Measurements from ENCODE around the gene CLIP4.

The CLIP4 gene

DNA sequence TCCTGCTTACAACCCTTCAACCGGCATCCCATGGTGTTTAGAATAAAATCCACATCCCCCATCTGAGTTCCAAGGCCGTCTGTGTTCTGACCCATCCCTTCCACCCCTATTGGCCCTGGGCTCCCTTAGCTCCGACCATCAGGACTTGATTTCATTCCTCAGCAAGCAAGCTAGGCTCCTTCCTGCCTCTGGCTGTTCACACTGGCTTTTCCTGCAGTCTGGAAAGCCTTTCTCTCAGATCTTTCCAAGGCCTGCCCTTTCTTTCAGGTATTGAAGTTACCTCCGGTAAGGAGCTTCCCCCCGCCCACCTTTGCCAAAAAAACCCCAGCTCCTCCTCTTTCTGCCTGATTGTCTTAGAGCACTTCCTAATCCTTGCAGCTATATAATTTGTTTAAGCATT is 86.8 kb downstream of the CLIP4 start:
- Histone ChIP-seq H3K27me3 (ENCODE audit: control insufficient read depth in 1 of 2, insufficient read depth in 2 of 2, low read length in 2 of 2) (no peaks in the 10 kb centered on the region), H3K9ac (ENCODE audit: low read depth in 1 of 2, low read length in 2 of 2) (no peak overlapping the region), H3K9me3 (ENCODE audit: control insufficient read depth in 1 of 2, low read length in 2 of 2) (no peaks in the 10 kb centered on the region), H3K36me3 (ENCODE audit: control insufficient read depth in 1 of 2, insufficient read depth in 2 of 2, low read length in 2 of 2) (no peaks in the 10 kb centered on the region), H3K27ac (ENCODE audit: low read depth, low read length) (no peak overlapping the region), H3K4me1 (ENCODE audit: control insufficient read depth in 1 of 2, insufficient read depth in 2 of 2, low read length in 2 of 2) (no peaks in the 10 kb centered on the region), H3K4me3 (ENCODE audit: low read depth in 1 of 2, low read length in 2 of 2) (no peak overlapping the region)

DNA sequence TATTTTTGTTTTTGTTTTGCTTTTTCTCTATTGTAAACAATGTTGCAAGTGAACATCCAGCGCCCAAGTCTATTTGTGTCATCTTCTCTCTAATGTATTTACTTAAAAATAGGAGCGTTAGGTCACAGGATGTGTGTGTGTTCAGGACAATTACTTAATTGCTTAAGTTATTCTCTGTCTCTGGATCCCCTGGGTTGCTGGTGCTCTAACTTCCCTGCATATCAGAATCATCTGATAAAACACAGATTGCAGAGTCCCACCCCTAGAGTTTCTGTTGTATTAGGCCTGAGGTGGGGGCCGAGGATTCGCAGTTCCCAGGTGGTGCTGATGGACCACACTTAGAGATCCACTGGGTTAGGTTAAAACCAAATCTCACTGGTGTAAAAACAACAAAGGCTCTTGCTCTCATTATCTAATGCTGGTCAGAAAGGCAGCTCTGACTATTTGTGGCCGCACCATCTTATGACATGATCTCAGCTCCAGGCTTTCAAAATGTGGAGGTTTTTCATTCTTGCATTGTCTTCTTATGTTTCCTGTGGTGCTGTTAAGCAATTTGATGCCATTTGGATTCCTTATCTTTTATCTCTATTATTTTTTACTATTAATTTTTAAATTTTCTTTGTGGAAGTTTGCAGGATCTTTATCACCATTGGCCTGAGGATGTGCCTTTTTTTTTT is 87.7 kb downstream of the CLIP4 start:
- Histone ChIP-seq H3K4me3 (ENCODE audit: low read depth in 1 of 2, low read length in 2 of 2) (no peak overlapping the region), H3K27me3 (ENCODE audit: control insufficient read depth in 1 of 2, insufficient read depth in 2 of 2, low read length in 2 of 2) (no peaks in the 10 kb centered on the region), H3K27ac (ENCODE audit: low read depth, low read length) (no peak overlapping the region), H3K4me1 (ENCODE audit: control insufficient read depth in 1 of 2, insufficient read depth in 2 of 2, low read length in 2 of 2) (no peaks in the 10 kb centered on the region), H3K9me3 (ENCODE audit: control insufficient read depth in 1 of 2, low read length in 2 of 2) (no peaks in the 10 kb centered on the region), H3K9ac (ENCODE audit: low read depth in 1 of 2, low read length in 2 of 2) (no peak overlapping the region), H3K36me3 (ENCODE audit: control insufficient read depth in 1 of 2, insufficient read depth in 2 of 2, low read length in 2 of 2) (no peaks in the 10 kb centered on the region)

DNA sequence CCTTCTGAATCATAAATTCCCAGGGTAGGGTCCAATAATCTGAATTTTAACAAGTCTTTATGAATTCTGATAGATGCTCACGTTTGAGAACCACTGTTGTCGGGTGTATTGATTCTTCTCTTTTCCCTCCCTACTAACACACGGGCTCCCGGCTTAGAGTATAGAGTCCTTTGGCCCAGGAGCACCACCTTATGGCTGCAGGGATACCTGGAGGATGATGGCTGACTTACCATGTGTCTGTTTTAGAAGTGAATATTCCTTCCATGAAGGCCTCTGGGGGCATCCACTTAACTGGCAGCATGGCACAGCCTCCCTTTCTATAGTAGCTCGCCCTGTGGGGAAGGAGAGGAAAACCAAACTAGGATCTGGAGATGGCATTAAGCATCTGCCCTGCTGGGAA is 91.7 kb downstream of the CLIP4 start:
- Histone ChIP-seq H3K27ac (ENCODE audit: low read depth, low read length) (no peak overlapping the region), H3K27me3 (ENCODE audit: control insufficient read depth in 1 of 2, insufficient read depth in 2 of 2, low read length in 2 of 2) (no peaks in the 10 kb centered on the region), H3K4me3 (ENCODE audit: low read depth in 1 of 2, low read length in 2 of 2) (no peak overlapping the region), H3K9me3 (ENCODE audit: control insufficient read depth in 1 of 2, low read length in 2 of 2) (no peaks in the 10 kb centered on the region), H3K9ac (ENCODE audit: low read depth in 1 of 2, low read length in 2 of 2) (no peak overlapping the region), H3K36me3 (ENCODE audit: control insufficient read depth in 1 of 2, insufficient read depth in 2 of 2, low read length in 2 of 2) (no peaks in the 10 kb centered on the region), H3K4me1 (ENCODE audit: control insufficient read depth in 1 of 2, insufficient read depth in 2 of 2, low read length in 2 of 2) (no peaks in the 10 kb centered on the region)

DNA sequence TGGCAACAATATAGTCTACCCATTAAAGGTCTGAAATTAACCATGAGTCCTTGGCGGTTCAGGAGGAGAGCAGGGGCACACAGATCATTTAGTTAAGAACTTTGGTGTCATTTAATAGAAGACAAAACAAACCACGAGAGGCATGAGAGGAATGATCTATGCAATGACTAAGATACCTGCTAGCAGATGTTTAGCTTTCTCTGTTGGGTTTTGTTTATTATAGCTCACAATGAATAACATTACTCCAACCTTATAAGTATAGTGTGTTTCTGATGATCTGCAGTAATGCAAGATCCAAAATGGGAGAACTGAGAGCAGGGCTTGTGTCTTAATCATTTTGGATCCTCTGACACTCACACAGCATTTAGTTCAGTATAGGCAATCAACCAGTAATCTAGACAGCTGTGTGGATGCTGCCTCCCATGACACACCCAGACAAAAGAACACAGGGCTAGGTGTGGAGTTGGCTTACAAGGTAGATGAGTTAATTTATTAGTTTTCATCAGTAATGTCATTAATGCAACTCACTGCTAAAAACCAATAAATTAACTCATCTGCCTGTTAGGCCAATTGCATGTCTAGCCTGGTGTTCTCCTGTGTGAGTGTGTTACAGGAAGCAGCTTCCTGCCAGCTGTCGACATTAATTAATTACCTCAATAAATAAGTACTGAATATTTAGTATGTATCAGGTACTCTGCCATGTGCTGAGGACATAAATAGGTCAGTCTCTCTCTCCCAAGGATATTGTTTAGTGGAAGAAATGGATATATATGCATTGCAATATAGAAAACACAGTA is 92.3 kb downstream of the CLIP4 start:
- Histone ChIP-seq H3K9me3 (ENCODE audit: control insufficient read depth in 1 of 2, low read length in 2 of 2) (no peaks in the 10 kb centered on the region), H3K36me3 (ENCODE audit: control insufficient read depth in 1 of 2, insufficient read depth in 2 of 2, low read length in 2 of 2) (no peaks in the 10 kb centered on the region), H3K9ac (ENCODE audit: low read depth in 1 of 2, low read length in 2 of 2) (no peak overlapping the region), H3K4me1 (ENCODE audit: control insufficient read depth in 1 of 2, insufficient read depth in 2 of 2, low read length in 2 of 2) (no peaks in the 10 kb centered on the region), H3K27ac (ENCODE audit: low read depth, low read length) (no peak overlapping the region), H3K4me3 (ENCODE audit: low read depth in 1 of 2, low read length in 2 of 2) (no peak overlapping the region), H3K27me3 (ENCODE audit: control insufficient read depth in 1 of 2, insufficient read depth in 2 of 2, low read length in 2 of 2) (no peaks in the 10 kb centered on the region)

DNA sequence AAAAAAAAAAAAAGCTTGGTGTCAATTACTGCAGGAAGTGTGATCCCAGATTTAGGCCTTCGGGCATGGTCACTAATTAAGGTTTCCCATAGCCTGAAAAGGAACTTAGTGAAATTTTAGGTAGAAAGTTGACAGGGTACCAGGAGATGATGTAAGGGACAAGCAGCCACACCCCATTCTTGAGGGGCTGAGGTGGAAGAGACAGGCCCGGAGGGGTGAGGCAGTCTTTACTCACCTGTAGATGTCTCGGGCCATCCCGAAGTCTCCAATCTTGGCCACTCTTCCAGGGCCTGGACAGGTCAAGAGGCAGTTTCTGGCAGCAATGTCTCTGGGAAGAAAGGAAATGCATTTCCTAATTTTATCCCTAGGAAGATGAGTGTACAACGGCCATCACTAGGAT is 94.3 kb downstream of the CLIP4 start:
- Histone ChIP-seq H3K4me3 (ENCODE audit: low read depth in 1 of 2, low read length in 2 of 2) (no peak overlapping the region), H3K9ac (ENCODE audit: low read depth in 1 of 2, low read length in 2 of 2) (no peak overlapping the region), H3K36me3 (ENCODE audit: control insufficient read depth in 1 of 2, insufficient read depth in 2 of 2, low read length in 2 of 2) (no peaks in the 10 kb centered on the region), H3K27me3 (ENCODE audit: control insufficient read depth in 1 of 2, insufficient read depth in 2 of 2, low read length in 2 of 2) (no peaks in the 10 kb centered on the region), H3K4me1 (ENCODE audit: control insufficient read depth in 1 of 2, insufficient read depth in 2 of 2, low read length in 2 of 2) (no peaks in the 10 kb centered on the region), H3K9me3 (ENCODE audit: control insufficient read depth in 1 of 2, low read length in 2 of 2) (no peaks in the 10 kb centered on the region), H3K27ac (ENCODE audit: low read depth, low read length) (no peak overlapping the region)

DNA sequence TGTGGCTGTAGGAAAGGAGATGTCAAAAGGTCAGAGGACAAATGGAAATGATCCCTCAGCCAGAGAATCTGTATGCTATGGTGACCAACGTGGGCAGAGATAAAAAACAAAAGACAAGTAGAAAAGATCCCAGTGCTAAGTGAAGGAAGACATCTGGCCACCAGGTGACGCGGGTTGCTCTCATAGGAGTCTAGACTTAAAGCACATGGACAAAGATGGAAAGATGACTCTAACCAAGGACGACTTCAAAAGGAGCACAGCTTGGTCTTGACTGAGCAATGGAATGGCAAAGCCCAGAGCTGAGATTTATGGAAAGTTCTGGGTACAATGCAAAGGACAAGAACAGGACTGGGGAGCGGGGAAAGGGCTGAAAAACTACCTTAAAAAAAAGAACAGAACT is 96.8 kb downstream of the CLIP4 start:
- H3K4me3 ChIP-seq (ENCODE audit: low read depth in 1 of 2, low read length in 2 of 2): no peak overlapping the region
- H3K36me3 ChIP-seq (ENCODE audit: control insufficient read depth in 1 of 2, insufficient read depth in 2 of 2, low read length in 2 of 2): no peaks in the 10 kb centered on the region
- no peaks in the 10 kb centered on the region for H3K9me3 ChIP-seq (ENCODE audit: control insufficient read depth in 1 of 2, low read length in 2 of 2)
- H3K27ac ChIP-seq (ENCODE audit: low read depth, low read length): no peak overlapping the region
- H3K9ac ChIP-seq (ENCODE audit: low read depth in 1 of 2, low read length in 2 of 2): no peak overlapping the region
- no peaks in the 10 kb centered on the region for H3K4me1 ChIP-seq (ENCODE audit: control insufficient read depth in 1 of 2, insufficient read depth in 2 of 2, low read length in 2 of 2)
- no peaks in the 10 kb centered on the region for H3K27me3 ChIP-seq (ENCODE audit: control insufficient read depth in 1 of 2, insufficient read depth in 2 of 2, low read length in 2 of 2)

DNA sequence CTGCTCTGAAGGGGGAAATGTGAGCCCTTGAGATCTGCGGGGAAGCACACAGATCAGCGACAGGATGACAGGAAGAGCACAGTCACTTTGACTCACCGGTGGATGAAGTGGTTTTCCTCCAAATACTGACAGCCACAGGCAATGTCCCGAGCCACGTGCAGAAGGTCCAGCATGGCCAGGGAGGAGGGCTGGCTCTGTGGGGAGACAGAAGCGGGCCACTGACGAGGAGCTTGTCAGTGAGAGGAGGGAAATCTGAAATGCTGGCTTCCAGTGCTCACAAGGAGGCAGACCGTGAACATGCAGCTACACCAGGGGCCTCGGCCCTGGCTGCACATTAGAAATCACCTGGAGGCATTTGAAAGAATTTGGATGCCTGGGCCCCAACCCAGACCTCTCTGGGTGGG is 98.7 kb downstream of the CLIP4 start:
- Histone ChIP-seq H3K4me3 (ENCODE audit: low read depth in 1 of 2, low read length in 2 of 2) (no peak overlapping the region), H3K9ac (ENCODE audit: low read depth in 1 of 2, low read length in 2 of 2) (no peak overlapping the region), H3K27me3 (ENCODE audit: control insufficient read depth in 1 of 2, insufficient read depth in 2 of 2, low read length in 2 of 2) (no peaks in the 10 kb centered on the region), H3K4me1 (ENCODE audit: control insufficient read depth in 1 of 2, insufficient read depth in 2 of 2, low read length in 2 of 2) (no peaks in the 10 kb centered on the region), H3K27ac (ENCODE audit: low read depth, low read length) (no peak overlapping the region), H3K36me3 (ENCODE audit: control insufficient read depth in 1 of 2, insufficient read depth in 2 of 2, low read length in 2 of 2) (no peaks in the 10 kb centered on the region), H3K9me3 (ENCODE audit: control insufficient read depth in 1 of 2, low read length in 2 of 2) (no peaks in the 10 kb centered on the region)

DNA sequence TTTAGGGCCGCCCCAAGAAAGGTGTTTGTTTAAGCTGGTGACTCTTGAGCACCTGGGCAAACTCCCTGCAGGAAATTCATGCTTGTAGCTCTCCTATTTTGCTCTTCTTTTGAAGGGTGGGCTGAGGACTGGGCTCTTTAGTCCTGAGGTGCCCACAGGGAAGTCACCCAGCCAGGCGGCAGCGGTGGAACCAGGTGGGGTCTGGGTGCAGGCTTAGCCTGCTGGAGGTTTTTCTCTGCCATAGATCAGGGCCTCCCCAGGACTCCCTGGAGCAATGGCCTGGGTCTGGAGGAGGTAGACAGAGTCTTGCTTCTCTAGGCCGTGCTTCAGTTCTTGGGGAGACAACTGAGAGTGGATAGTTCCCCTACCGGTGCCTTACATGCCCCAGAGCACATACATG is 99.9 kb downstream of the CLIP4 start:
- H3K27me3 ChIP-seq (ENCODE audit: control insufficient read depth in 1 of 2, insufficient read depth in 2 of 2, low read length in 2 of 2): no peaks in the 10 kb centered on the region
- H3K27ac ChIP-seq (ENCODE audit: low read depth, low read length): no peak overlapping the region
- H3K9me3 ChIP-seq (ENCODE audit: control insufficient read depth in 1 of 2, low read length in 2 of 2): no peaks in the 10 kb centered on the region
- H3K9ac ChIP-seq (ENCODE audit: low read depth in 1 of 2, low read length in 2 of 2): no peak overlapping the region
- no peaks in the 10 kb centered on the region for H3K36me3 ChIP-seq (ENCODE audit: control insufficient read depth in 1 of 2, insufficient read depth in 2 of 2, low read length in 2 of 2)
- no peaks in the 10 kb centered on the region for H3K4me1 ChIP-seq (ENCODE audit: control insufficient read depth in 1 of 2, insufficient read depth in 2 of 2, low read length in 2 of 2)
- no peak overlapping the region for H3K4me3 ChIP-seq (ENCODE audit: low read depth in 1 of 2, low read length in 2 of 2)

DNA sequence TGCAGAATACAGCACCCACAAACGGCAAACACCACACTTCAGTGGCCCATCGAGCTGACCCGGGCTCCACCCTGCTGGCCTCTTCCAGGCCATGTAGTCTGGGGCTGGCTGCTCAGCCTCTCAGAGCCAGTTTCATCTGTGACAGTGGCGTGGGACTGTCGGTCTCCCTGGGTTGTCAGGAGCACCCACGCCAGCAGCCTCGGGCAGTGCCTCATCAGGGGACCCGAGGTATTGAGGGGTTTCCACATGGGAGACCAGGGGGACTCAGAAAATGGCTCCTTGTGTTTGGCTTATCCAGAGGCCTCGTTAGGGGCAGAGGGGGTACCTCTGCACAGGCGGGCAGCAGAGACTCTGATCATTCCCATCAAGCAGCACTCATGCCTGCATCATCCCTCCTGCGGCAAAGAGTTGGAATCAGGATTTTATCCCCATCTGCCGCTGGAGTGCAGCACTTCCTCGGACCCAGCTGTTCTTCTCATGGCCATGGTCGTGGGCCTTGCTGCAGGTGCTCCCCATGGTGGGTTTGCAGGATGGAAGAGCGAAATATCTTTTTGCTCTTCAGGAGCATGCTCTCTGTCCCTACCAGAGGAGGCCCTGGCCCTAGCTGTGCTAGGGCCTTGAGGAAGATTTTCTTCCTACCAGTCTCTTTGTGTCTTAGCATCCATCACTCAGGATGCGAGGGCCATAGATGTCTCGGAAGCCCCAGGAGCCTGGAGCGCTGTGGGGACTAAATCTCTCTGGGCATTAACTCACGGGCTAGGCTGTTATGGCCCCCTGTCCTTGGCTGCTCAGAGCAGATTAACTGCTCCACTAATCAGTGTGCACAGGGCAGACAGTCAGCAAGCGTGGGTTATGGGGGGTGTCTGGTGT is 100.8 kb downstream of the CLIP4 start:
- H3K36me3 ChIP-seq (ENCODE audit: control insufficient read depth in 1 of 2, insufficient read depth in 2 of 2, low read length in 2 of 2): no peaks in the 10 kb centered on the region
- no peak overlapping the region for H3K9ac ChIP-seq (ENCODE audit: low read depth in 1 of 2, low read length in 2 of 2)
- H3K9me3 ChIP-seq (ENCODE audit: control insufficient read depth in 1 of 2, low read length in 2 of 2): no peaks in the 10 kb centered on the region
- no peak overlapping the region for H3K27ac ChIP-seq (ENCODE audit: low read depth, low read length)
- H3K4me1 ChIP-seq (ENCODE audit: control insufficient read depth in 1 of 2, insufficient read depth in 2 of 2, low read length in 2 of 2): no peaks in the 10 kb centered on the region
- H3K27me3 ChIP-seq (ENCODE audit: control insufficient read depth in 1 of 2, insufficient read depth in 2 of 2, low read length in 2 of 2): no peaks in the 10 kb centered on the region
- H3K4me3 ChIP-seq (ENCODE audit: low read depth in 1 of 2, low read length in 2 of 2): no peak overlapping the region

DNA sequence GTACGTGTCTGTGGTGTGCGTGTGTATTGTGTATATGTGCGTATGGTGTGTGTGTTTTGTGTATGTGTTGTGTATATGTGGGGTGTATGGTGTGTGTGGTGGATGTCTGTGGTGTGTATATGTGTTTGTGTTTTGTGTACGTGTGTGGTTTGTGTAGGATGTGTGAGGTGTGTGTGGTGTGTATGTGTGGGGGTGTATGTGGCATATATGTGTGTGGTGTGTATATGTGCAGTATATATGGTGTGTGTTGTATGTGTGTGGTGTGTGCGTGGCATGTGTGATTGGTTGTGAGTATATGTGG is 101.3 kb downstream of the CLIP4 start:
- Histone ChIP-seq H3K27ac (ENCODE audit: low read depth, low read length) (no peak overlapping the region), H3K4me1 (ENCODE audit: control insufficient read depth in 1 of 2, insufficient read depth in 2 of 2, low read length in 2 of 2) (no peaks in the 10 kb centered on the region), H3K4me3 (ENCODE audit: low read depth in 1 of 2, low read length in 2 of 2) (no peak overlapping the region), H3K9ac (ENCODE audit: low read depth in 1 of 2, low read length in 2 of 2) (no peak overlapping the region), H3K36me3 (ENCODE audit: control insufficient read depth in 1 of 2, insufficient read depth in 2 of 2, low read length in 2 of 2) (no peaks in the 10 kb centered on the region), H3K27me3 (ENCODE audit: control insufficient read depth in 1 of 2, insufficient read depth in 2 of 2, low read length in 2 of 2) (no peaks in the 10 kb centered on the region), H3K9me3 (ENCODE audit: control insufficient read depth in 1 of 2, low read length in 2 of 2) (no peaks in the 10 kb centered on the region)

All from duodenal mucosa (tissue), 2 donors.